Tibial artery (tissue), 4 donors: ENCODE measurements around the gene RBM15.

Experiments used
- DNase-seq, 2 donors: peaks; one replicate each; pipeline ENCODE4 v3.0.0-alpha.2; 2019
- H3K27ac ChIP-seq, 2 donors: fragments of 200-600 bp; sonication (generic) in 1 of 2; 1 replicate in 1 of 2; 2 replicates in 1 of 2; pipeline ENCODE4 v1.5.1; 2018 to 2019; ENCODE audit warnings: mild to moderate bottlenecking in 1 of 2
- H3K27me3 ChIP-seq, 2 donors: fragments of 200-600 bp; sonication (generic) in 1 of 2; one replicate each; pipeline versions ENCODE4 v1.5.1 to v1.6.0; 2016 to 2019
- H3K36me3 ChIP-seq, 3 donors: fragments of 200-600 bp; sonication (generic) in 2 of 3; one replicate each; pipeline ENCODE4 v1.5.1; 2016 to 2019; ENCODE audit warnings: mild to moderate bottlenecking in 2 of 3
- H3K4me1 ChIP-seq, 4 donors: fragments of 200-600 bp; sonication (generic) in 2 of 4; 1 replicate in 3 of 4; 2 replicates in 1 of 4; pipeline ENCODE4 v1.5.1; 2016 to 2019
- H3K4me3 ChIP-seq, 2 donors: fragments of 200-600 bp; sonication (generic) in 1 of 2; 1 replicate in 1 of 2; 2 replicates in 1 of 2; pipeline ENCODE4 v1.5.1; 2018 to 2019; ENCODE audit warnings: mild to moderate bottlenecking in 2 of 2
- H3K9me3 ChIP-seq, 3 donors: fragments of 200-600 bp; sonication (generic) in 1 of 3; one replicate each; pipeline ENCODE4 v1.5.1; 2016 to 2019
- intact Hi-C: fragments of 100-400 bp; cut with DNase I; formaldehyde crosslinking; loops from one replicate; pipeline ENCODE4 v1.15.0; 2023; ENCODE audit warnings: low total_unique reads
- TF ChIP-seq, protein P1 (sequence below), 2 experiments: fragments of 200-600 bp in 1 of 2; fragments of 450-650 bp in 1 of 2; IDR thresholded peaks; one replicate each; pipeline ENCODE4 v1.5.1; 2017 to 2019; ENCODE audit warnings: antibody characterized with exemption in 2 of 2, mild to moderate bottlenecking in 1 of 2, moderate library complexity in 1 of 2

The RBM15 gene

DNA sequence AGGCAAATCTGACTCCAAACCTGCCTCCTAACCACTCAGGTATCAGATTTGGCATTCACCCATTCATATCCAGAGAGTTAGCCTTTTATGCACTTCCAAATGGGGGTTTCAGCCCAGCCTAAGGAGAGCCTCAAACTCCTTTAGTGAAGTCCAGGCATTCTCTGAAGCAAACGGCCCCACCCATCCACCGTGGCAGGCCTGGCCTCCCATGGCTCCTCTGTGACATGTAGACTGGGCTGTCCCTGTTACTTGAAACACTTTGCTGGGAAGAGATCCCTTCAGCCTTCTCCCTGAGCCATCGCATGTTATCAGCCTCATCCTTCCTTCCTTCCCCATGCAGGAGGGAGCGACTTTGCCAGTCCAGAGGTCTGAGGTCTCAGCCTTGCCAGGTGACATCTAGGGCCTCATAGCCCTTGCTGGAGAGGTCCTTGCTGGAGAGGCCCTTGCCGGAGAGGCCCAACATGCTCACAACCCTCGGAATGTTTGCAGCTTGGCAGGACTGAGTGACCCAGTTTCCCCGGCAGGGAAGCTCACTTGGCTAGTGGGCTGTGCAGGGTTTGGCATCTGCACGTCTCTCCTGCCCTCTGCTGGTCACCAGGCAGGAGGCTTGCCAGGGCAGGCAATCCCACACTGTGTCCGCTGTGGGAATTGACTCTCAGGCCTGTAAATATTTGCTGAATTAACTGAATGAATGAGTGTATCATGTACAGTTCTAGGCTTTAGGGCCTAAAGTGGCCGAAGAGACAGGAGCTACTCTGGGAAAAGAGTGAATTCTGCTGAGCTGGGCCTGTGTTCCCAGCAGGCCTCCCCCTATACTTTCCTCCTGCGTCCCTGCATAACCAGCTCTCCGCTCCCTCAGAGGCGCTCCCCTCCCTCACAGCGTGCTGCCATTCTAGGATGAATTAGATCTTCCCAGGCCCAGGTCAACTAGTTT is 26.7 kb upstream of the RBM15 start:
- peak; percentile 75 to 84 for DNase-seq
- H3K27ac ChIP-seq, result no peak overlapping the region
- H3K9me3 ChIP-seq, result no peaks in the 10 kb centered on the region
- TF ChIP-seq, protein P1, sequence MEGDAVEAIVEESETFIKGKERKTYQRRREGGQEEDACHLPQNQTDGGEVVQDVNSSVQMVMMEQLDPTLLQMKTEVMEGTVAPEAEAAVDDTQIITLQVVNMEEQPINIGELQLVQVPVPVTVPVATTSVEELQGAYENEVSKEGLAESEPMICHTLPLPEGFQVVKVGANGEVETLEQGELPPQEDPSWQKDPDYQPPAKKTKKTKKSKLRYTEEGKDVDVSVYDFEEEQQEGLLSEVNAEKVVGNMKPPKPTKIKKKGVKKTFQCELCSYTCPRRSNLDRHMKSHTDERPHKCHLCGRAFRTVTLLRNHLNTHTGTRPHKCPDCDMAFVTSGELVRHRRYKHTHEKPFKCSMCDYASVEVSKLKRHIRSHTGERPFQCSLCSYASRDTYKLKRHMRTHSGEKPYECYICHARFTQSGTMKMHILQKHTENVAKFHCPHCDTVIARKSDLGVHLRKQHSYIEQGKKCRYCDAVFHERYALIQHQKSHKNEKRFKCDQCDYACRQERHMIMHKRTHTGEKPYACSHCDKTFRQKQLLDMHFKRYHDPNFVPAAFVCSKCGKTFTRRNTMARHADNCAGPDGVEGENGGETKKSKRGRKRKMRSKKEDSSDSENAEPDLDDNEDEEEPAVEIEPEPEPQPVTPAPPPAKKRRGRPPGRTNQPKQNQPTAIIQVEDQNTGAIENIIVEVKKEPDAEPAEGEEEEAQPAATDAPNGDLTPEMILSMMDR (IDR thresholded peaks at IDR 0.05), result peak; percentile 89 to 96
- H3K4me3 ChIP-seq, result no peak overlapping the region
- no peaks in the 10 kb centered on the region for H3K27me3 ChIP-seq
- H3K4me1 ChIP-seq, result peaks cover 0 to 10% (median 3%) of the 10 kb centered on the region in 4 donors
- intact Hi-C loops, result loop anchor here (1.0 to 5.0 kb wide), 2 partner anchors 104 to 145 kb away; no protein-coding TSS in a partner anchor
- H3K36me3 ChIP-seq, result no peaks in the 10 kb centered on the region

DNA sequence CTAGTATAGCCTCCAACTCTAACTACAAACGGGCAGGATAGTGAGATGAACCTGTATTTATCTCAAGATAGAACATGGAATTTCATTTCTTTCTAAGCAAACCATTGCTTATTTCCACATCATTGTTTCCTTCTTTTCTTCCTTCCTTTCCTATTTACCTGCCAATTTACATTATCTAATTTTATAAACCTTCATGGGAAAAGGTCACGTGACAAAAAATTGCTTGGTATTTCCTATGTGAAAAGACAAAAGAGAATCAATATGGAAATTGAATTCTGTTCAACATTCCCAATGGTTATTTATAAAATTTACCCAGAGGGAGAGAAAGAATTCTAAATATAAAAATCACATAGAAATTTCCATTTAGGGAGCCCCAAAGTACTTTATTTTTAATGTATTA is 22.4 kb upstream of the RBM15 start:
- TF ChIP-seq, protein P1 (IDR thresholded peaks at IDR 0.05), result no peak
- peaks cover 0 to 10% (median 3%) of the 10 kb centered on the region in 4 donors for H3K4me1 ChIP-seq
- intact Hi-C loops, result no loop called here
- H3K36me3 ChIP-seq, result no peaks in the 10 kb centered on the region
- no peak for DNase-seq
- H3K9me3 ChIP-seq, result no peaks in the 10 kb centered on the region
- no peak overlapping the region for H3K4me3 ChIP-seq
- H3K27ac ChIP-seq, result no peak overlapping the region
- H3K27me3 ChIP-seq, result peaks cover 0 to 7% of the 10 kb centered on the region in 2 donors

DNA sequence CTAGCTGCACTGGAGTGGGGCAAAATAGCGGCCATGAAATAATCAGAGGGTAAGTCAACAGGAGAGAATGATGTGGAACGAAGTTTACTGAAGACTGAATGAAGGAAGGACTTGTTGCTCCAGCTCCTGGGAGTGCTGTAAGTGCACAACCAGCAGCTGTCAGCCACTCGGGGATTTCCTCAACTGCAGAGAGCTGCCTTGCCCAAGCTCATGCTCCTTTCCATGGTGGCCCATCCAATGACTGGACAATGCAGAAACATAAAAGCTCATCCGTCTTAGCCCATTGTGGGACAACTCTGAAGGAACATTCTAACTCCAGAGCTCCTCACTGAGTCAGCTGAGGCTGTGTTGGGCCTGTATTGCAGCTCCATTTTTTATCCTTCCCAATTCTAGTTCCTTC is 21.1 kb upstream of the RBM15 start:
- intact Hi-C loops, result no loop called here
- H3K4me1 ChIP-seq, result no peaks in the 10 kb centered on the region
- no peak overlapping the region for H3K27ac ChIP-seq
- H3K4me3 ChIP-seq, result no peak overlapping the region
- DNase-seq, result no peak
- TF ChIP-seq, protein P1 (IDR thresholded peaks at IDR 0.05), result no peak
- H3K27me3 ChIP-seq, result peaks cover 0 to 7% of the 10 kb centered on the region in 2 donors
- no peaks in the 10 kb centered on the region for H3K36me3 ChIP-seq
- H3K9me3 ChIP-seq, result no peaks in the 10 kb centered on the region

DNA sequence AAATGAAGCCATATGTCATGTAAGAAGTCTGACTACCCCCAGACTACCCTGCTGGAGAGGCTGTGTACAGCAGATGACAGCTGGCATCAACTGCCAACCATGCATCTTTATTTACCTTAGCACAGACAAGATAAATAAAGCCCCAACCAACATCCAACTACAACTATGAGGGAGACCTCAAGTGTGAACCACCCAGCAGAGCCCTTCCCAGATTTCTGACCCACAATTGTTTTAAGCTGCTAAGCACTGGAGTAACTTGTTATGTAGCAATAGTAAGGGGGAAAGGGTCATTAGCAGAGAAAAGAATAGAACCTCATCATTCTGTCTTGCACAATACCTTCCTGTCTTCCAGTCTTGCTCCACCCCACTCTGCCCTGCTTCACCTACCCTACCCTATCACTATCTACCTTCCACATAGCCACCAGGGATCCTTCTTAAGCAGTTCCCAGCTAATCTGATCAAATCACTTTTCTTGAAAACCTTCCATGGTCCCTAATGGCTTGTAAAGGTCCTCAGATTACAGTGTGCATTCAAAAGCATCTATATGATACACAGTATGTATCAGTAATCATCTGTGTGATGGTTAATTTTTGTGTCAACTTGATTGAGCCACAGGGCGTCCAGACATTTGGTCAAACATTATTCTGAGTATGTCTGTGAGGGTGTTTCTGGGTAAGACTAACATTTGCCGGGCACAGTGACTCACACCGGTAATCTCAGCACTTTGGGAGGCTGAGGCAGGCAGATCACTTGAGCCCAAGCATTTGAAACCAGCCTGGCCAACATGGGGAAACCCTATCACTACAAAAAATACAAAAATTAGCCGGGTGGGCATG is 19.6 kb upstream of the RBM15 start:
- no peak overlapping the region for H3K27ac ChIP-seq
- H3K27me3 ChIP-seq, result peaks cover 0 to 7% of the 10 kb centered on the region in 2 donors
- intact Hi-C loops, result no loop called here
- no peaks in the 10 kb centered on the region for H3K36me3 ChIP-seq
- TF ChIP-seq, protein P1 (IDR thresholded peaks at IDR 0.05), result no peak
- H3K9me3 ChIP-seq, result no peaks in the 10 kb centered on the region
- no peaks in the 10 kb centered on the region for H3K4me1 ChIP-seq
- DNase-seq, result no peak
- no peak overlapping the region for H3K4me3 ChIP-seq

- no peaks in the 10 kb centered on the region for H3K4me1 ChIP-seq
- no peak overlapping the region for H3K27ac ChIP-seq
- intact Hi-C loops, result no loop called here
- H3K4me3 ChIP-seq, result no peak overlapping the region
- peaks cover 0 to 7% of the 10 kb centered on the region in 2 donors for H3K27me3 ChIP-seq
- no peak for DNase-seq
- H3K9me3 ChIP-seq, result no peaks in the 10 kb centered on the region
- no peaks in the 10 kb centered on the region for H3K36me3 ChIP-seq
- TF ChIP-seq, protein P1 (IDR thresholded peaks at IDR 0.05), result no peak
Measured at GRCh38 chr1:110320168-110320518, 19.0 kb upstream of the RBM15 start.
